WTC11 (cell line): ENCODE data around the gene ERP44. TPM values are rescaled to one million over a fixed set of nuclear protein-coding genes. Genes with fewer than 3 reads are reported as not detected.
"Not testable (repeated sequence)": the region's sequence is repeated elsewhere in the genome, so short reads cannot be mapped to it uniquely, and the experiment has no call there.

Experiments
- ATAC-seq: fragments of 200-7000 bp; cut with Tn5 transposase; 2 replicates; pipeline ENCODE4 v1.10.0; 2021; ENCODE audit warnings: mild to moderate bottlenecking, moderate library complexity
- CTCF ChIA-PET: fragments of 300-600 bp; sonication (Branson Sonifier 250); formaldehyde crosslinking; loops from one replicate; lab custom pipeline; 2021; ENCODE audit warnings: antibody characterized with exemption; lab: Charles Lee
- POLR2A ChIA-PET: fragments of 350-600 bp; sonication (Branson Sonifier 250); formaldehyde crosslinking; loops from one replicate; lab custom pipeline; 2021; ENCODE audit warnings: antibody characterized with exemption; lab: Charles Lee
- DNase-seq: peaks from one replicate; pipeline ENCODE4 v3.0.0; 2021; ENCODE audit warnings: low spot score
- H3K27ac Mint-ChIP-seq: 2 replicates; pipeline ENCODE4 v1.8.0; 2021; ENCODE audit warnings: mixed read lengths
- H3K27me3 Mint-ChIP-seq: 2 replicates; pipeline ENCODE4 v1.8.0; 2021; ENCODE audit warnings: low read depth, mild to moderate bottlenecking, moderate library complexity, mixed read lengths
- H3K36me3 Mint-ChIP-seq: 2 replicates; pipeline ENCODE4 v1.8.0; 2021; ENCODE audit warnings: mixed read lengths
- H3K4me1 Mint-ChIP-seq: 2 replicates; pipeline ENCODE4 v1.8.0; 2022; ENCODE audit warnings: mixed read lengths
- H3K4me3 Mint-ChIP-seq: 2 replicates; pipeline ENCODE4 v1.8.0; 2021; ENCODE audit warnings: mild to moderate bottlenecking, moderate library complexity, mixed read lengths
- H3K9me3 Mint-ChIP-seq: 2 replicates; pipeline ENCODE4 v1.8.0; 2021; ENCODE audit warnings: mixed read lengths
- AR ChIP-seq: fragments of 250-450 bp; sonication (Bioruptor Pico); IDR thresholded peaks from 2 replicates; pipeline ENCODE4 v1.9.0; 2021; ENCODE audit warnings: mild to moderate bottlenecking
- ATF1 ChIP-seq: sonication (generic); formaldehyde crosslinking; IDR thresholded peaks from 2 replicates; pipeline ENCODE4 v1.8.1; 2023; ENCODE audit warnings: mild to moderate bottlenecking, moderate library complexity, missing genetic modification reagents
- CREB1 ChIP-seq: sonication (generic); formaldehyde crosslinking; IDR thresholded peaks from 2 replicates; pipeline ENCODE4 v1.8.0; 2023; ENCODE audit warnings: mild to moderate bottlenecking, missing genetic modification reagents
- IRF2 ChIP-seq: sonication (generic); formaldehyde crosslinking; IDR thresholded peaks from 2 replicates; pipeline ENCODE4 v1.8.0; 2022; ENCODE audit warnings: low read depth, missing genetic modification reagents, borderline replicate concordance
- JUN ChIP-seq: sonication (generic); formaldehyde crosslinking; IDR thresholded peaks from 2 replicates; pipeline ENCODE4 v1.8.0; 2023; ENCODE audit warnings: mild to moderate bottlenecking, missing genetic modification reagents
- MAX ChIP-seq: sonication (generic); formaldehyde crosslinking; IDR thresholded peaks from 2 replicates; pipeline ENCODE4 v1.8.0; 2022; ENCODE audit warnings: mild to moderate bottlenecking, missing genetic modification reagents
- NFATC4 ChIP-seq: fragments of 250-450 bp; sonication (Bioruptor Pico); IDR thresholded peaks from 2 replicates; pipeline ENCODE4 v1.9.0; 2021; ENCODE audit warnings: mild to moderate bottlenecking
- NR1H2 ChIP-seq: sonication (generic); formaldehyde crosslinking; IDR thresholded peaks from 2 replicates; pipeline ENCODE4 v1.9.0; 2021; ENCODE audit warnings: mild to moderate bottlenecking, moderate library complexity, missing genetic modification reagents
- OVOL2 ChIP-seq: fragments of 250-450 bp; sonication (Bioruptor Pico); IDR thresholded peaks from 2 replicates; pipeline ENCODE4 v1.9.0; 2021; ENCODE audit warnings: mild to moderate bottlenecking, borderline replicate concordance
- SMAD3 ChIP-seq: sonication (generic); formaldehyde crosslinking; IDR thresholded peaks from 2 replicates; pipeline ENCODE4 v1.8.0; 2022; ENCODE audit warnings: missing genetic modification reagents, mild to moderate bottlenecking, borderline replicate concordance
- STAT6 ChIP-seq: sonication (generic); formaldehyde crosslinking; conservative IDR thresholded peaks from 2 replicates; pipeline ENCODE4 v1.8.1; 2023; ENCODE audit warnings: mild to moderate bottlenecking, low read depth, missing genetic modification reagents, moderate library complexity
- ZNF138 ChIP-seq: sonication (generic); formaldehyde crosslinking; conservative IDR thresholded peaks from 2 replicates; pipeline ENCODE4 v1.8.1; 2022; ENCODE audit warnings: mild to moderate bottlenecking, moderate library complexity, missing genetic modification reagents
- ZNF219 ChIP-seq: sonication (generic); formaldehyde crosslinking; IDR thresholded peaks from 2 replicates; pipeline ENCODE4 v1.8.0; 2023; ENCODE audit warnings: missing genetic modification reagents, mild to moderate bottlenecking, borderline replicate concordance
- total RNA-seq: library from RNA; stranded (reverse); gene quantifications from 3 replicates; pipeline ENCODE4 v1.2.3, GENCODE V29; 2021

ERP44 gene
- total RNA-seq, 1 experiment from 2014 or later, result 13.7 TPM

DNA sequence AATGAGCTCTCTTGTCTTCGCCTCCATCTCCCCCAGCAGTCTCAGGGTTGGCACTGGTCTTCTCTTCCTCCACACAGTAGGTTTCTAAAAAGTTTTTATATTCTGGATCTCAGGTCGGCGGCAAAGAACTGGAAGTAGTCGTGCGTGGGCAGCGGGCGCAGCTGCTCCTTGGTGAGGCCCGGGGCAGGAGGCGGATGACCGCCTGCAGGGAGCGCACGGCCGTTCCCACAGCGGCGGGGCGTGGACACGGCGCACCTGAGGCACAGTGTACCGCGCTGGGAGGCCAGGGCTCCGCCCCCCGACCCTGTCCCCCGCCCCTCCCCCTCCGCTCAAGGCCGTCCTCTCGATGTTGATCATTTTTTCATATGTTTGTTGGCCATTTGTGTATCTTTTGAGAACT is 99.9 kb downstream of the ERP44 start:
- Mint-ChIP-seq H3K9me3 (peaks cover 8% of the 10 kb centered on the region), H3K27ac (peak overlapping the region; percentile 59; the same call in 1 of the 2 replicates), H3K27me3 (no peaks in the 10 kb centered on the region), H3K4me1 (peaks cover 9% of the 10 kb centered on the region; the same call in 1 of the 2 replicates), H3K36me3 (peaks cover 11% of the 10 kb centered on the region), H3K4me3 (no peak overlapping the region)
- POLR2A ChIA-PET, result interaction anchor here (1.2 kb wide), 1 partner anchor 27 kb away, joined by 3 read pairs; no protein-coding TSS in a partner anchor
- TF ChIP-seq NFATC4 (CRISPR knock-in tag), result no peak
- TF ChIP-seq CREB1 (CRISPR knock-in tag), result no peak
- TF ChIP-seq NR1H2 (CRISPR knock-in tag), result no peak
- no peak for TF ChIP-seq JUN
- no peak for TF ChIP-seq MAX (CRISPR knock-in tag)
- no peak for TF ChIP-seq IRF2 (CRISPR knock-in tag)
- TF ChIP-seq SMAD3, result no peak
- TF ChIP-seq AR (CRISPR knock-in tag), result no peak
- no peak for DNase-seq
- ATAC-seq, result no peak
- CTCF ChIA-PET, result interaction anchor here (0.7 to 1.0 kb wide), 2 partner anchors 174 to 326 kb away, joined by 3 to 6 read pairs; no protein-coding TSS in a partner anchor

DNA sequence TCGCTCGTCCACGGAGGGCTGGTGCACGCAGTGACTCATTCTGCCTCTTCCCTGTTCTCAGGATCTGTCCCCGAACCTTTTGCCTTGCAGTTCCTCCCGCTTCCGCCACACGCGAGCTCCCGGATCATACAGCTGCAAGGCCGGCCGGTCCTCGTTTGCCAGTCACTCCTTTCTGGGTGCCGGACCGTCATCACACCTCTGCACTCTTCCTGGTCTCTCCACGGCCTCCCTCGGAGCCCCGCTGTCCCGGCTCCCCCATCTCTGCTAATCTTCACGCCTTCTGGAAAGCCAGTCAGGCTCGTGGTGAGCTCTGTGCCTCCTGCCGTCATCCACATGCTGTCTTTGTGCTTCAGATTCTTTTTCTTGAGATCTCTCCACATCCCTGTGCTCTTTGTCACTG is 100.5 kb downstream of the ERP44 start:
- Mint-ChIP-seq H3K36me3 (peaks cover 15% of the 10 kb centered on the region), H3K9me3 (peaks cover 12% of the 10 kb centered on the region), H3K27me3 (no peaks in the 10 kb centered on the region), H3K4me3 (no peak overlapping the region), H3K27ac (0 out of 2 replicates have a peak overlapping the region, but pooled peaks have one; percentile 19), H3K4me1 (peaks cover 9% of the 10 kb centered on the region; the same call in 1 of the 2 replicates)
- ATAC-seq (peak; percentile 44), DNase-seq (peak; percentile 27)
- no peak for TF ChIP-seq OVOL2 (CRISPR knock-in tag)
- POLR2A ChIA-PET, result interaction anchor here (1.2 kb wide), 1 partner anchor 27 kb away, joined by 3 read pairs; no protein-coding TSS in a partner anchor
- CTCF ChIA-PET, result interaction anchor here (0.7 to 1.2 kb wide), 3 partner anchors 13 to 326 kb away, joined by 3 to 6 read pairs (median 5); no protein-coding TSS in a partner anchor

DNA sequence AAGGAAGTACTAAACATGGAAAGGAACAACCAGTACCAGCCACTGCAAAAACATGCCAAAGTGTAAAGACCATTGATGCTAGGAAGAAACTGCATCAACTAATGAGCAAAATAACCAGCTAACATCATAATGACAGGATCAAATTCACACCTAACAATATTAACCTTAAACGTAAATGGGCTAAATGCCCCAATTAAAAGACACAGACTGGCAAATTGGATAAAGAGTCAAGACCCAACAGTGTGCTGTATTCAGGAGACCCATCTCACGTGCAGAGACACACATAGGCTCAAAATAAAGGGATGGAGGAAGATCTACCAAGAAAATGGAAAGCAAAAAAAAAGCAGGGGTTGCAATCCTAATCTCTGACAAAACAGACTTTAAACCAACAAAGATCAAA is 108.3 kb downstream of the ERP44 start:
- CTCF ChIA-PET, H3K27me3 Mint-ChIP-seq, H3K4me1 Mint-ChIP-seq, DNase-seq, POLR2A ChIA-PET, ATAC-seq, H3K4me3 Mint-ChIP-seq, H3K27ac Mint-ChIP-seq: not testable (repeated sequence)
- H3K9me3 Mint-ChIP-seq, result peaks cover 60% of the 10 kb centered on the region
- peaks cover 56% of the 10 kb centered on the region for H3K36me3 Mint-ChIP-seq

GRCh38 chr9:99986642-99987041 is 112.2 kb downstream of the ERP44 start:
- peaks cover 6% of the 10 kb centered on the region for H3K4me1 Mint-ChIP-seq
- H3K4me3 Mint-ChIP-seq, result no peak overlapping the region
- CTCF ChIA-PET, result interaction anchor here (1.6 kb wide), 1 partner anchor 24 kb away, joined by 4 read pairs; no protein-coding TSS in a partner anchor
- TF ChIP-seq ZNF219 (no peak), STAT6 (no peak), ZNF138 (CRISPR knock-in tag) (no peak), ATF1 (CRISPR knock-in tag) (no peak)
- DNase-seq, result no peak
- peaks cover 38% of the 10 kb centered on the region for H3K36me3 Mint-ChIP-seq
- ATAC-seq, result no peak
- POLR2A ChIA-PET, result no interaction called here
- H3K27me3 Mint-ChIP-seq, result no peaks in the 10 kb centered on the region; the same call in 1 of the 2 replicates
- peaks cover 40% of the 10 kb centered on the region for H3K9me3 Mint-ChIP-seq
- no peak overlapping the region for H3K27ac Mint-ChIP-seq
